Measurements from ENCODE around the gene EXOC3.
"Not testable (repeated sequence)": the region's sequence is repeated elsewhere in the genome, so short reads cannot be mapped to it uniquely, and the experiment has no call there.

EXOC3 gene

GRCh38 chr5:458547-459353 is 15.8 kb downstream of the EXOC3 start:
- peak in 2 of 4 experiments; percentile 23 to 25 for DNase-seq

DNA sequence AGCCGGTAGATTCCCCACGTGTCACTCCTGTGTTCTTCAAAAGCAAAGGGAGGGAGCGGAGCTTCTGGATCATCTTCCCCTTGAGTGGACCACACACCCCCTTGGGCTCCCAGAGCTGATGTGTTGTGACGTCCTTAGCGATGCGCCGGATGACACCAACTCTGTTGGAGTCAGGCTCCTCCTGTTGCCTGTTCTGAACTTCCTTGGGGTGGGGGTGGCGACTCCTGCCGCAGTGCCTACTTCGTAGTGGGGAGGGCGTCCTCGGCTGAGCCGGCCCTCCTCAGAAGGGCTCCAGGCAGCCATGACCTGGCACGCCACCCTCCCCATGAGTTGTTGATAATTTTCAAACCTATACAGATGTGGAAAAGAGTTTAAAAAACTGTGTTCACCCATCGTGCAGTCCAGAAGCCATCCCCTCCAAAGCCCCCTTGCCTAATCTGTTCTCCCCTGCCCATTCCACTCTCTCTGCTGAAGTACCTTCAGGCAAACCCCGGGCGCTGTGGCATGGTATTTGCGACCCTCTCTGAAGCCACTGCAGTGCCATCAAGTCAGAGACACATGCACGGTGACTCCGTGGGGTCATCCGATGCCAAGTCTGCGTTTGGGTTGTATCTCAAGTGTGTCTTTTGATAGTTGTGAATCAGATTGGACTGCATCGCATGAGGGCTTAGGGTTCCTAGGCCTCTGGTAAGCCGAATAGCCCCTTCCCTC is 16.7 kb downstream of the EXOC3 start:
- DNase-seq: no peak

DNA sequence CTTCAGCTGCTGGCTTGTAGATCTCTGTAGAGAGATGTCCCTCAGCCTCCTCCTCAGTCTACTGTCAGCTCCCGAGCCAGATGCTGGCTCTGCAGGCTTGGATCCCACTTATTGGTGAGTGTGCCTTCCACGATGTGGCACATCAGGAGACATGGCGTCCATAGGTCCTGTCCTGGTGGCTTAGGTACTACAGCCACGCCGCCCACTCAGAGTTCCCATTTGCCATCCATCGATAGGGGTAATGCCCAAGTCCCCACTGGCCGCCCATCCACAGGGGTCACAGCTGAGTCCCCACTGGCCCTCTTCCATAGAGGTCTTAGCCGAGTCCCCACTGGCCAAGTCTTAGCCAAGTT is 17.3 kb downstream of the EXOC3 start:
- no peak for DNase-seq

DNA sequence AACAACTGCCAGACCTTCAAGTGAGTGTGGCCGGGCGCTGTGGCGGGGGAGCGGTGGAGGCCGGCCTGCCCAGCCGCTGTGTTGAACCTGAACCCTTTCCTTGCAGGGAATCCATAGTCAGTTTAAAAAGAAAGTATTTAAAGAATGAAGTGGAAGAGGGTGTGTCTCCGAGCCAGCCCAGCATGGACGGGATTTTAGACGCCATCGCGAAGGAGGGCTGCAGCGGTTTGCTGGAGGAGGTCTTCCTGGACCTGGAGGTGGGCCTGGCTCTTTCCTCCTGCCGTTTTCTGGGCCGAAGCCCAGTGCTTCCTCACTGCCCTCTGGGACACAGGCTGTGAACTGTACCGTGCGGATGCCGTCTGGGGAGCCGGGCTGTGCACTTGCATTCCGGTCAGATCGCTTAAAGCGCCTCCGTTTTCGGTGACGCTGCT is 19.1 kb downstream of the EXOC3 start:
- no peak for DNase-seq

GRCh38 chr5:463301-463700 is 20.3 kb downstream of the EXOC3 start:
- DNase-seq: no peak

- peak in 3 of 4 experiments; percentile 35 to 68 (median 67) for DNase-seq
Measured at GRCh38 chr5:463952-464351, 21.0 kb downstream of the EXOC3 start.

DNA sequence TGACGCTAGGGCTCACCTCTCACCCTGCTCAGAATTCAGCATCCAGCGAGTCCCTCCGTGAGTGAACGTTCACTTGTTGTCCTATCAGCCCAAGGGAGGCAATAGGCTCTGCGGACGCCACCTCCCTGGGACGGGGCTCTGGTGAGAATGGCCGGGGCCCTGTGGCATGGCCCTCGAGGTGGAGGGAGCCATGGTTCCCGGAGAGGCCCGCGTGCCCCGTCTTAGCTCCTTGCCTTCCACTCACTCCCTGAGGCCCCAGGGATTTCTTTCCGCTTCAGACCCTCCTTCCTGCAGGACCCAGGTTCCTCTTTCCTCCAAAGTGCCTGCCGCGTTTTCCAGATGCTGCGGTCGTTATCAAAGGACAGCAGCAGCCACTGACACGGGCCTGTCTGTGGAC is 21.5 kb downstream of the EXOC3 start:
- DNase-seq: no peak

- no peak for DNase-seq
Measured at GRCh38 chr5:464843-465590, 22.0 kb downstream of the EXOC3 start.

DNA sequence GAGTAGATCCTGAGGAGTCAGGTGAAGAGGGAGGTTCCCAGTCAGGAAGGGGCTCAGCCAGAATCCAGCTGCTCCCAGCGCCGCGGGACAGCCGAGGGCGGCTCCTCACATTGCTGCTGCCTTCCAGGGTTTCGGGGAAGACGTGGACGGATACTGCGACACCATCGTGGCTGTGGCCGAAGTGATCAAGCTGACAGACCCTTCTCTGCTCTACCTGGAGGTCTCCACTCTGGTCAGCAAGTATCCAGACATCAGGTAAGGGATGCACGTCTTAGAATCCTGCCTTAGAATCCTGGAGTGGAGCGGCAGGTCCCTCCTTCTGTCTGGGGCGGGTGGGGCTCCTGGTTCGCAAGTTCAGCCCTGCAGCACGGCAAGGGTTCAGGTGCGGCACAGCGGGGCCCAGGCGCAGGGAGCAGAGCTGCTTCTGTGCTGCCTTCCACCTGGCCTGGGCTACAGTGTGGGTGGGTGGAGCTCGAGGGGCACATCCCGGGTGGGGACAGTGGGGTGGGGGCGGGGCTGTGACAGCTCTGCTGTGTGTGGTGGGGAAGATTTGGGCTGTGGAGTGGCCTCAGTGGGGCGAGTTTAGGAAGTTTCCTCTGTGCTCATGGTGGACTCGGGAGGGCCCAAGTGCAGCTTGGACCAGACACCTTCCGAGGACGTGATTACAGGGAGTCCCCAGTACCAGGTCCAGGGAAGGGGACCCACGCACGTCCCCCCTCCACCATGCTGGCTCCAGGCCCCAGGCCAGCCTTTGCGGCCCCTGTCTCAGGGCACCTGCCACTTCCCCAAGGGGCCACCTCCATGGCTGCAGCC is 22.8 kb downstream of the EXOC3 start:
- DNase-seq: no peak

GRCh38 chr5:466661-467310 is 23.8 kb downstream of the EXOC3 start:
- no peak for DNase-seq

DNA sequence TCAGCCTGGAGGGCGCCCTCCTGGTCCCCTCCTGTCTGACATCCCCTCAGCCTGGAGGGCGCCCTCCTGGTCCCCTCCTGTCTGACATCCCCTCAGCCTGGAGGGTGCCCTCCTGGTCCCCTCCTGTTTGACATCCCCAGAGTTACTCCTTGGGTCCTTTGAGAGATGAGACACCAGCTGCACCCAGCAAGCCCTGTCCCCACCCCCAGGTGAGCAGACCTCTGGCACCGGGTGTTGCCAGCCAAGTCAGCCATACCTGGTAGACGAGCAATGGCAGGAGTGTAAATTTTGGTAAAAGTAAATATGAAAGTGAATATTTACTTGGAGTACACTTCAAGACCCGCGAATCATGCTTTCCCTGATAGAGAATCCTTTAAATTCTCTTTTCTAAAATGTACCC is 25.4 kb downstream of the EXOC3 start:
- DNase-seq: no peak

DNA sequence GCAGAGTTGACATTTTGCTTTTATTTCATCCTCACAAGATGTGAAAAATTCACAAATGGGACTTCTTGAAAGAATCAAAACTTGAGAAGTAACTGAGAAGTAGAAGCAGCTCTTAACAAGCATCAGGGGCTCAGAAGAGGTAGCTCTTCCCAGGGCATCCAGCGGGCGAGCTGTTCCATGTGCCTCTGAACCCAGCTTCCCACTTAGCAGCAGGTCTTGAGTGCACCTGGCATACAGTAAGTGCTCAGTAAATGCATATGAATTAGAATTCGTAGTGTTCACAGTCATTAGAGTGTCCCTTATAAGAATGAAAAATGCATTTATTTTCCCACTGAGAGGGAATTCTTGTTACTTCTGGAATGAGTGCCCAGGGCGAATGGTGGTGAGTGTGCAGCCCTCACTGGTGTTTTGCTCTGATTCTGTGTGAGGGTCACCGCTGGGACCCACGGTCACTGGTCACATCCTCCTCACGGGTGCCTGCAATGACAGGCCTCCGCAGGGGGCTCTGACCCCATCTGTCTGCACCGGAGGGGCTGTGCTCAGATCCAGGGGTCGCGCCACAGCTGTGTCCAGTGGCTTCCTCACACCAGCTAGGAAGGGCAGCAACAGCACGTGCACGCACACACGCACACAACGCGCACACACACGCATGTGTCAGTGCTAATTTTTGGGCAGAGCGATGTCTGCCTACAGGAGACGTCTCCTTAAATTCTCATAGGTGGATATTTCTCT is 26.9 kb downstream of the EXOC3 start:
- DNase-seq: no peak

DNA sequence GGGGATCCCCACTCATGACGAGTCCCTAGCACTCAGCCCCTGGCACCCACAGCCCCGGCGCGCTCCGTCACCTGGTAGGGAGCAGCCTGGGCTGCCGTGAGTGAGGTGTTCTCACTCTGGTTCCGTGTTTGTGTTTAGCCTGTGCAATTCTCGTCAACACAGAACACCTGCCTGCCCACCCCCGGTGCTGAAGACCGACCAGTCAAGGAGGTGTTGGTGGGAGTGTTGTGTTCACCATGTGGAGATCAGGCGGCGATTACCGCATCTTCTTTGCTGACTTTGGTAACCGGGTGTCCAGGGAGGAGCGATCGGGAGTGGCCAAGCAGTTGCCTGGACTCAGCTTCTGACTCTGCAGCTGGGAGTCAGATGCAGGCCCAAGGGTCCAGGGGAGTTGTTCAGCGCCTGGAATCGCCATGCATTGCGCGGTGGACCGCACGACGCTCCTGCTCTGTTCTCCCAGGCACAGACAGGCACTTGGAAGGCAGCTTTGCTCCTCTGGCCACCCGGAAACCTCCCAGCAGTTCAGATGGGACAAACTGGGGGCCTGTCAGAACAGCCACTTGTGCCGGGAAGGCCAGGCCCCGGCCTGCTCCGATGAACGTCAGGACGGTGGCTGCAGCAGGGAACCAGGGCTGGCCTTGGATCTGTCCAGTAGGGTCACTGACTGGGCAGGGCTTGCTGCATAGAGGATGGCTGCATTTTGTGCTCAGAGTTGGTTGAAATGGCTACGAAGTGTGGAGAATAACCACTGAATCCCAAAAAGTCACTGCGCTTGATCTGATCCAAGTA is 28.2 kb downstream of the EXOC3 start:
- no peak for DNase-seq

DNA sequence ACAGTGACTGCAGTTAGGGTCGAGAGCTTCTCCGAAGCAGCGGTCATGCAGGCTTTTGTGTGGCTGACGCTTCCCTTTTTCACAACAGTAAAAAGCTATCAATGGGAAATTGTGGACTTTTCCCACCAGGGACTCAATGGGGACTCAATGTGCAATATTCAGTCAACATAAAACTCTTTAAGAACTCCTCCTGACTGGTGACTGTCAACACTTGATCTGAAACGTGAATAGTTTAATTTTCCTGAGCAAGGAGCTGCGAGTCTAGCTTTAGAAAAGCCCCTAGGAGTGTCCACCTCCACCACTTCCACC is 28.7 kb downstream of the EXOC3 start:
- DNase-seq: no peak

- DNase-seq: peak in 1 of 4 experiments; percentile 28
Measured at GRCh38 chr5:472076-472655, 29.2 kb downstream of the EXOC3 start.

DNA sequence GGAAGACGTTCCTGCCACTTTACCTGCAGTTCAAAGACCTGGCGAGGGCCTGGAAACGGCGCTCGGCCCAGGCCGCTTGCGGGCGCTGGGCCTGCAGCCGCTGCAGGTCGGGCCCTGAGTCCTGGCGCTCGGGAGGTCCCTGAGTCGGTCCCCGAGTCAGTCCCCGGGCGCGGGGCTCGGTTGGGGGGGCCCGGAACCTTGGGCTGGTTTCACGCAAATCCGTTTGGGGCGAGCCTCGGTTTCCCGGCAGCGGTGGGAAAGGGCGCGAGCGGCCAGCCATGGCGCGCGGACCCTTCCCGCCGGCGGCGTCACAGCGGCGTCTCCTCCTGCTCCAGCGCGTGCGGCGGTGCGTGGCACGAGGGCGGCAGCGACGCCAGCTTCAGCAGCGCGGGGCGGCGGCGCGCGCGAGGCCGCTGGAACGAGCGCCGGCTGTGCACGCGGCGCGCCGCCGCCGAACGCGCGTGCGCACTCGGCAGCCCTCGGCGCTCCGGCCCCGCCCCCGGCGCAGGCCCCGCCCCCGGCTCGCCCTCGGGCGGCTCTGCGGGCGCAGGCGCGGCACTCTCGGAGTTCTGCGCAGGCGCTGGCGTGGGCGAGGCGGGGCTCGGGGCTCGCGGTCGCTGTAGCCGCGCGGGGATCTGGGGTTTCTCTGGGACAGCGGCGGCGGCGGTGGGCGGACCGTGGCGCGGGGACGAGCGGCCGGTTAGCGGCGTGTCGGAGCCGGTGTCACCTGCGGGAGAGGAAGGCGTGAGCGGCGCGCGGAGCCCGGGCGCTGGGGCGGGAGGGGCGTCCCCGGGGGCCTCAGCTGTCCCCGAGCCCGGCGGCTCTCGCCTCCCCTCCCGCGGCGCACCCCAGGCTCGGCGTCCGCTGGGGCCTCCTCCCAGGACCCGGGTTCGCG is 29.9 kb downstream of the EXOC3 start:
- peak; percentile 78 to 86 (median 82) for DNase-seq

DNA sequence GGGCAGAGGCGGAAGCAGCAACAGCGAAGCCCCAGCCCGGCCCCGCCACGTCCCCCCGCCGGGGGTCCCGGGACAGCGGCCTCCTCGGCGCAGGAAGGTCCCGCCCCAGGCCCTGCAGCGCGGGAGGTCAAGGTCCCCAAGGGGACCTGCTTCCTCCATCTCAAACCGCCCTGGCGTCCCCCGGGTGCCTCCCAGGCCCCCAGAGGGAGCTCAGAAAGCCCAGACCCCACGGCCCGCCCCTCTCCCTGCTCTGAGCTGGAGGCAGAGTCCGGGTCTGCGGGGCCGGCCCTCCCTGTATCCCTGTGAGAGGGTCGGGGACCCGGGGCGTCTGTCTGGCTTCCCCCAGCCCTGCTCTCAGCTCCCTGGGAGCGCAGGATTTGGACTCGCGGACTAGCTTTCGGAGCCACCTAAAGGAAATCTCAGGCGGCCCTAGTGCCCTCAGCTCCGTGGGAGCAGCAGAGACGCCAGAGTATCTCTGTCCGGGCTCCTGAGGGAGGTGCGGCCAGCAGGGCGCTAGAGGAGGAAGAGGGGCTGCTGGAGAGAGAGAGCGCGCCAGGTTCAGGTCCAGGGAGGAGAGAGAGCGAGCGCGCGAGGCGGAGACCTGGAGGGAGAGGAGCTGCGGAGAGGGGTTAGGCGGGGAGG is 30.7 kb downstream of the EXOC3 start:
- DNase-seq: peak in 1 of 4 experiments; percentile 21

- DNase-seq: not testable (repeated sequence)
Measured at GRCh38 chr5:474232-474839, 31.4 kb downstream of the EXOC3 start.

All from activated CD4-positive, CD25-positive, alpha-beta regulatory T cell (primary cell).